Right lobe of liver (tissue), 6 donors: ENCODE measurements around the gene DLG2. TPM values are rescaled to one million over a fixed set of nuclear protein-coding genes. Genes with fewer than 3 reads are reported as not detected.

Source experiments
- ATAC-seq, 4 donors: fragments of 200-7000 bp; cut with Tn5 transposase; one replicate each; pipeline ENCODE4 v1.9.1; 2020; ENCODE audit warnings: mild to moderate bottlenecking in 4 of 4, moderate library complexity in 4 of 4
- DNase-seq, 3 donors: peaks; one replicate each; pipeline ENCODE4 v3.0.0-alpha.2; 2020
- H3K27ac ChIP-seq, 3 donors: fragments of 200-600 bp; one replicate each; pipeline ENCODE4 v1.8.0; 2022
- H3K27me3 ChIP-seq, 2 donors: fragments of 200-600 bp; one replicate each; pipeline ENCODE4 v1.8.0; 2022
- H3K36me3 ChIP-seq, 4 donors: fragments of 200-600 bp; sonication (generic) in 1 of 4; one replicate each; pipeline versions ENCODE4 v1.5.1 to v1.8.0; 2017 to 2022; ENCODE audit warnings: control low read depth in 1 of 4
- H3K4me1 ChIP-seq, 4 donors: fragments of 200-600 bp; sonication (generic) in 1 of 4; one replicate each; pipeline versions ENCODE4 v1.5.1 to v1.8.0; 2017 to 2022; ENCODE audit warnings: control low read depth in 1 of 4
- H3K4me3 ChIP-seq, 3 donors: fragments of 200-600 bp; one replicate each; pipeline ENCODE4 v1.8.0; 2022
- H3K9me3 ChIP-seq, 4 donors: fragments of 200-600 bp; sonication (generic) in 1 of 4; one replicate each; pipeline versions ENCODE4 v1.5.1 to v1.8.0; 2017 to 2022; ENCODE audit warnings: control low read depth in 1 of 4
- CTCF ChIP-seq, 4 donors: fragments of 200-600 bp in 3 of 4; fragments of 450-650 bp in 1 of 4; IDR thresholded peaks; one replicate each; pipeline versions ENCODE4 v1.5.1 to v1.8.0; 2016 to 2022; ENCODE audit warnings: antibody characterized with exemption in 4 of 4, mild to moderate bottlenecking in 2 of 4
- POLR2A ChIP-seq: fragments of 450-650 bp; IDR thresholded peaks from one replicate; pipeline ENCODE4 v1.6.1; 2017; ENCODE audit warnings: antibody characterized with exemption, mild to moderate bottlenecking
- WGBS: methylation state at CpG from one replicate; pipeline ENCODE4 v1.1.6; 2018; ENCODE audit warnings: low coverage, low lambda C conversion rate; ENCODE audit not compliant: insufficient coverage; ENCODE audit errors: missing lambda C conversion rate; 5-methylcytosine and 5-hydroxymethylcytosine counted together
- intact Hi-C, 2 donors: fragments of 100-400 bp; cut with DNase I; formaldehyde crosslinking; loops; one replicate each; pipeline versions ENCODE4 v1.11.2 to v1.14.1; 2022
- total RNA-seq, 6 experiments: library from RNA; depleted of rRNA in 2 of 6; stranded (reverse); fragments of >200 nt in 2 of 6; fragmentation: NEBNext Ultra II Directional in 3 of 6; extraction: Animal tissue kit (Norgen Biotek cat#: 25700) in 3 of 6; gene quantifications; one replicate each; pipeline versions ENCODE4 v1.1.0 to v1.2.4, GENCODE V29; 2016 to 2023
- donor health status: DM: no; HTN: yes; CAD: no.
- donor health status: DM: no; HTN: no; CAD: no.
- donor health status: DM: no; HTN: no; CAD: no.
- donor health status: DM: no; HTN: yes; CAD: no.
- donor health status: DM: no; HTN: yes; CAD: no.

DLG2 gene
- total RNA-seq, 6 experiments from 2014 or later = 1.2 to 6.4 (median 2.5) TPM

- 74% methylated on average over 9 of the region's 10 CpGs for WGBS
- intact Hi-C loops = no loop called here
- no peak for ATAC-seq
- Histone ChIP-seq H3K27me3 (no peaks in the 10 kb centered on the region), H3K4me3 (no peak overlapping the region), H3K36me3 (no peaks in the 10 kb centered on the region), H3K4me1 (no peaks in the 10 kb centered on the region), H3K27ac (no peak overlapping the region), H3K9me3 (no peaks in the 10 kb centered on the region)
- no peak for DNase-seq
- TF ChIP-seq CTCF (IDR thresholded peaks at IDR 0.05) = no peak
Observed at GRCh38 chr11:83681906-83682610, 1945.1 kb downstream of the DLG2 start.

GRCh38 chr11:83681031-83681781 is 1945.9 kb downstream of the DLG2 start:
- H3K4me3 ChIP-seq = no peak overlapping the region
- WGBS = 64% methylated on average over 15 of the region's 15 CpGs
- intact Hi-C loops = no loop called here

GRCh38 chr11:83680321-83680720 is 1946.8 kb downstream of the DLG2 start:
- Histone ChIP-seq H3K27me3 (no peaks in the 10 kb centered on the region), H3K4me3 (no peak overlapping the region), H3K36me3 (no peaks in the 10 kb centered on the region), H3K4me1 (no peaks in the 10 kb centered on the region), H3K27ac (no peak overlapping the region), H3K9me3 (no peaks in the 10 kb centered on the region)
- TF ChIP-seq CTCF (IDR thresholded peaks at IDR 0.05) (no peak), POLR2A (no peak)
- intact Hi-C loops = no loop called here
- no peak for DNase-seq
- 35% methylated on average over 2 of the region's 2 CpGs for WGBS
- ATAC-seq = no peak

More at GRCh38 chr11:83681031-83681781, 1945.9 kb downstream of the DLG2 start:
- H3K36me3 ChIP-seq = no peaks in the 10 kb centered on the region
- ATAC-seq = no peak
- no peaks in the 10 kb centered on the region for H3K9me3 ChIP-seq
- TF ChIP-seq CTCF (IDR thresholded peaks at IDR 0.05) = no peak
- no peak for TF ChIP-seq POLR2A
- no peaks in the 10 kb centered on the region for H3K27me3 ChIP-seq
- H3K27ac ChIP-seq = no peak overlapping the region
- H3K4me1 ChIP-seq = no peaks in the 10 kb centered on the region
- DNase-seq = no peak

- H3K27me3 ChIP-seq = no peaks in the 10 kb centered on the region
- no peaks in the 10 kb centered on the region for H3K9me3 ChIP-seq
- H3K36me3 ChIP-seq = no peaks in the 10 kb centered on the region
- no peak overlapping the region for H3K27ac ChIP-seq
- no peak for TF ChIP-seq CTCF (IDR thresholded peaks at IDR 0.05)
- no peak for TF ChIP-seq POLR2A
- intact Hi-C loops = no loop called here
- no peak overlapping the region for H3K4me3 ChIP-seq
- no peaks in the 10 kb centered on the region for H3K4me1 ChIP-seq
- DNase-seq (no peak), ATAC-seq (no peak)
- 82% methylated on average over 5 of the region's 5 CpGs for WGBS
Observed at GRCh38 chr11:83678831-83679584, 1948.1 kb downstream of the DLG2 start.
